Measurements from ENCODE around the gene FAM53B. TPM values are rescaled to one million over a fixed set of nuclear protein-coding genes. Genes with fewer than 3 reads are reported as not detected.
A peak's percentile ranks its signal among the peaks of the same experiment; 100 is the strongest.

FAM53B gene
- total RNA-seq, 1 donor from 2014 or later: 41.3 TPM

DNA sequence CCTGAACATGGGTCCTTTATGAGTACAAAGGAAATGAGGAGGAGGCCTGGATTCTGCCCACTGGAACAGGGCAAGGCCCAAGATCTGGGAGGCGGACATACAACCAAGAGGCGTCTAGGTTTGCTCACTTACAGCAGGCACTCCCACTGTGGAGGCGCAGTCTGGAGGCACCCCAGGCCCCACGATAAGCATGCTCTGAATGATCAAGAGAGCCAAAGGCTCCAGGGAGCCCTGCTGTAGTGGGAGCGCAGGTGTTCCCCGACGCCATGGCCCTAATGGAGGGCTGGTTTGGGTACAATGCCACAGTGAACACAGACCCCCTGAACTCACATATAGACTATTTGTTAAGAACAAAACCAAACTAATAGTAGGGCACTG is 88.1 kb downstream of the FAM53B start:
- TF ChIP-seq, protein P1, sequence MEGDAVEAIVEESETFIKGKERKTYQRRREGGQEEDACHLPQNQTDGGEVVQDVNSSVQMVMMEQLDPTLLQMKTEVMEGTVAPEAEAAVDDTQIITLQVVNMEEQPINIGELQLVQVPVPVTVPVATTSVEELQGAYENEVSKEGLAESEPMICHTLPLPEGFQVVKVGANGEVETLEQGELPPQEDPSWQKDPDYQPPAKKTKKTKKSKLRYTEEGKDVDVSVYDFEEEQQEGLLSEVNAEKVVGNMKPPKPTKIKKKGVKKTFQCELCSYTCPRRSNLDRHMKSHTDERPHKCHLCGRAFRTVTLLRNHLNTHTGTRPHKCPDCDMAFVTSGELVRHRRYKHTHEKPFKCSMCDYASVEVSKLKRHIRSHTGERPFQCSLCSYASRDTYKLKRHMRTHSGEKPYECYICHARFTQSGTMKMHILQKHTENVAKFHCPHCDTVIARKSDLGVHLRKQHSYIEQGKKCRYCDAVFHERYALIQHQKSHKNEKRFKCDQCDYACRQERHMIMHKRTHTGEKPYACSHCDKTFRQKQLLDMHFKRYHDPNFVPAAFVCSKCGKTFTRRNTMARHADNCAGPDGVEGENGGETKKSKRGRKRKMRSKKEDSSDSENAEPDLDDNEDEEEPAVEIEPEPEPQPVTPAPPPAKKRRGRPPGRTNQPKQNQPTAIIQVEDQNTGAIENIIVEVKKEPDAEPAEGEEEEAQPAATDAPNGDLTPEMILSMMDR (conservative IDR thresholded peaks at IDR 0.05): no peak
- no peaks in the 10 kb centered on the region for H3K9me3 Mint-ChIP-seq
- no peaks in the 10 kb centered on the region for H3K36me3 Mint-ChIP-seq (ENCODE audit: low read depth)
- H3K27me3 Mint-ChIP-seq (ENCODE audit: low read depth): no peaks in the 10 kb centered on the region
- peaks cover 14% of the 10 kb centered on the region for H3K4me1 Mint-ChIP-seq
- no peak overlapping the region for H3K4me3 Mint-ChIP-seq
- no peak overlapping the region for H3K27ac Mint-ChIP-seq (ENCODE audit: unreplicated experiment)
- DNase-seq (ENCODE audit: low read depth, low spot score): no peak

DNA sequence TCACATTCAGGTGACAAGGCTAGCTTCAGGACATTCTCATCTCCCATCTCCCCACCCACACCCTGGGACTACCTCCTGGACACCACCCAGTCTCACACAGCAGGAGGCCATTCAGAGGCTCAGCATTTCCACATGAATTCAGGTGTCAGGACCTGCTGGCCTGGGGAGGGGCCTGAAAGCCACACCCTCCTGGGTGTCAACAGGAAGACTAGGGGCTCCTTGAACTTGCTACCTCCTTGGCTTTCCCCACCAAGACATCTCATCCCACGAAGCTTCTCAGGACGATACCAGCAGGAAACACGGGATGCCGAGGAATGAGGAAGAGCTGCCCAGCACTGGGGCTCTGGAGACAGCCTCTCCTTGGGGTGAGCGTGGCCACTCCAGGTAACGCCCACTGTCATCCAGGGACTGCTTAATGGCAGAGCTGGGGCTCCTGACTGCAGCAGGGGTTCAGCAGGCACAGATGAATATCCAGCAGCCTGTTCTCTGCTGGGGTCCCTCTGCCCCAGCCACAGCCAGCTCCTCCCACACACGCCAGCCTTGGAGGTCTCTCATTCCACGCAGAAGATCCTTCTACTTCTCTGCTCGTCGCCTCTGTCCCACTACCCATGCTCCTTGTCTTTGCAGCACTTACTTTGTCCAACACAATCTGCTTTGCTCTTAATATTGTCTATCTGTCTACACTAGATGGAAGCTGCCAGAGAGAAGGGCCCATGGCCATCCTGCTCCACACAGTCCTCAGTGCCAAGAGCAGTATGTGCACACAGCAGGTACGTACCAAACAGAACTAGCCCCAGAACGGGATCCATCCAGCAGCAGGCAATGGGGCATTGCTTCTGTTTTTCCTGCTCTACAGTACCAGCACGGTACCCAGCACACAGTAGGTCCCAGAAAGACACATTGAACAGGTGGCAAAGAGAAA is 88.7 kb downstream of the FAM53B start:
- H3K4me1 Mint-ChIP-seq: peaks cover 18% of the 10 kb centered on the region
- no peaks in the 10 kb centered on the region for H3K27me3 Mint-ChIP-seq (ENCODE audit: low read depth)
- H3K9me3 Mint-ChIP-seq: no peaks in the 10 kb centered on the region
- TF ChIP-seq, protein P1 (conservative IDR thresholded peaks at IDR 0.05): no peak
- no peak overlapping the region for H3K4me3 Mint-ChIP-seq
- H3K27ac Mint-ChIP-seq (ENCODE audit: unreplicated experiment): peak overlapping the region; percentile 50
- no peaks in the 10 kb centered on the region for H3K36me3 Mint-ChIP-seq (ENCODE audit: low read depth)
- no peak for DNase-seq (ENCODE audit: low read depth, low spot score)

DNA sequence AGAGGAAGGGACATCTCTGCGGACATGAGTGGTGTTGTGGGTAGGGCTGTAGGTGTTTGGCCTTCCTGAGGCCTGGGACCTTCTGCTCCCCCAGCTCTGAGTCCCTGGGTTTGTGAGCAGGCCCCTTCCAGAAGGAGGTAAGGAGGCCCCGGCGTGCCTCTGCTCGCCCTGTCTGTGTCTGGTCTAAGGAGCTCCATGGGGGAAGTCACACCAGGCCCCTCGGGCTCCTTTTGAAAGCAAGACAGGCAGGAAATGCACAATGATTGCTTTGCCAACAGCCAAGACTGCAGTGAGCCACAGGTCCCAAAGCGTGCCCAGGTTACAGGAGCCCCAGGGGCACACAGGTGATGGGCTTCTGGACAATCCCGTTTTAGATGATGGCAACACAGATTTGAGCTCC is 89.5 kb downstream of the FAM53B start:
- Mint-ChIP-seq H3K36me3 (ENCODE audit: low read depth) (no peaks in the 10 kb centered on the region), H3K27me3 (ENCODE audit: low read depth) (no peaks in the 10 kb centered on the region), H3K4me3 (no peak overlapping the region), H3K4me1 (peaks cover 19% of the 10 kb centered on the region), H3K9me3 (no peaks in the 10 kb centered on the region), H3K27ac (ENCODE audit: unreplicated experiment) (no peak overlapping the region)
- TF ChIP-seq, protein P1 (conservative IDR thresholded peaks at IDR 0.05): no peak
- DNase-seq (ENCODE audit: low read depth, low spot score): no peak

DNA sequence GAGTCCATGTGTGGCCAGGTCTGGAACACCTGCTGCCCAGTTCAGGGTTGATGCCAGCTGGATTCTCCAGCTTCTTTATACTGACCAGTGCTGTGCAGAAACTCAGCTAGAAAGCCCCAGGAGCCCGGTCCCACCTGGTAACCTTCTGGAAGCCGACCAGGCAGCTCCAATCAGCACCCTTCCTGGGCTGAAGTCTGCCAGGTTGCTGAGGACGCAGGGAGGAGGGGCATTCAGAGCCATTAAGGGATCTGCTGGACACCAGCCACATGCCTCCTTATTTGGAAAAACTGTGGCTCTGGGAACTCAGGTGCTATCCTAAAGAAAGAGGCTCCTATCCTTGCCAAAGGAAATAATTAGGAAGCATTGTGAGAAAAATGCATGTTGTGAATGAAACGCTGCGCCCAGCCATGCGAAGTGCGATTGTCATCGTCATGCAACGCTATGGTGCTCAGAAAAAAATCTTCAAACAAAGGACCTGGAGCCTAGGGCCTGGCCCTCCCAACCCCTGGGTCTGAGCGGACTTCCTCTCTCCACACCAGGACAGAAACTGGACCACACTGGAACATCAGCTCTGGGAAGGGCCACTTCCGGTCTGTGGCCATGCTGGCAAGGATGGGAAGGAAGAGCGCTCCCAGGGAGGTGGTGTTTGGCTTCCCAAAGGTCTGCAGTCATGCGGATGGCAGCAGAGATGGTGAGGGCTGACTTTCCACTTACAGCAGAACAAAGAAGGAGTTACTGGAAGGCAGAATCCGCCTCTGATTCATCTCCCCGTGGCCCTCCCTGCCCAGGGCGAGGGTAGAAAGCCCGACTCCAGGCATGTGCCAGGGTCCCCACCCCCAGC is 90.1 kb downstream of the FAM53B start:
- H3K4me1 Mint-ChIP-seq: peaks cover 19% of the 10 kb centered on the region
- no peaks in the 10 kb centered on the region for H3K9me3 Mint-ChIP-seq
- TF ChIP-seq, protein P1 (conservative IDR thresholded peaks at IDR 0.05): no peak
- H3K4me3 Mint-ChIP-seq: no peak overlapping the region
- no peaks in the 10 kb centered on the region for H3K36me3 Mint-ChIP-seq (ENCODE audit: low read depth)
- DNase-seq (ENCODE audit: low read depth, low spot score): no peak
- no peaks in the 10 kb centered on the region for H3K27me3 Mint-ChIP-seq (ENCODE audit: low read depth)
- H3K27ac Mint-ChIP-seq (ENCODE audit: unreplicated experiment): peak overlapping the region; percentile 71

DNA sequence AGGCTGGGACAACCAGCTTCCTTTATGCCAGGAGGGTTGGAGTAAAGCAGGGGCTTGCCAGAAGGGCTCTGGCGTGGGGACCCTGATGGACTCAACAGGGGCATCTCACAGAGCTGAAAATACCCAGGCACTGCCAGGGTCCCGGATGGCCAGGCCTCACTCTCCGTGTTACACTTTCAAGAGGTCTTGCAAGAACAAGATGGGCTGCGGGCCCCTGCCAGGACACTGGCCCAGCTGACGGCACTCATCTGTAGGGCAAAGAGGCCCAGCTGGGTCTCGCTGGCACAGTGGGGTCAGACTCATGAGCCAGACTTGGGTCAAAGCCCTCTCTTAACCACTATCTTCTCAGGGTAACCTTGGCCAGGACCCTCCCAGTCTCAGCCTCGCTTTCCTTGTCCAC is 90.9 kb downstream of the FAM53B start:
- Mint-ChIP-seq H3K27me3 (ENCODE audit: low read depth) (no peaks in the 10 kb centered on the region), H3K4me1 (peaks cover 19% of the 10 kb centered on the region), H3K27ac (ENCODE audit: unreplicated experiment) (no peak overlapping the region), H3K36me3 (ENCODE audit: low read depth) (no peaks in the 10 kb centered on the region), H3K9me3 (no peaks in the 10 kb centered on the region), H3K4me3 (no peak overlapping the region)
- DNase-seq (ENCODE audit: low read depth, low spot score): no peak
- TF ChIP-seq, protein P1 (conservative IDR thresholded peaks at IDR 0.05): no peak
